CD4-positive, alpha-beta T cell treated with Interleukin-6 at 100 ng/mL for 8 hours (primary cell): ENCODE results near the gene NGFR.
A peak's percentile ranks its signal among the peaks of the same experiment; 100 is the strongest.

Experiments
- DNase-seq: peaks from one replicate; pipeline ENCODE4 v3.0.0-alpha.2; 2020; ENCODE audit warnings: mixed read lengths, low spot score

The NGFR gene

GRCh38 chr17:49494986-49495841 is at the start of gene NGFR:
NGFR (plus strand) TSS chr17:49495293; CDS start chr17:49495418, 125 bp downstream.
- DNase-seq = peak; percentile 43

GRCh38 chr17:49445591-49445990 is 49.5 kb upstream of the NGFR start:
- no peak for DNase-seq

GRCh38 chr17:49447628-49448302 is 47.3 kb upstream of the NGFR start:
- DNase-seq = no peak

GRCh38 chr17:49450181-49450580 is 44.9 kb upstream of the NGFR start:
- no peak for DNase-seq

- no peak for DNase-seq
Measured at GRCh38 chr17:49450735-49451134, 44.4 kb upstream of the NGFR start.

- no peak for DNase-seq
Measured at GRCh38 chr17:49452201-49452600, 42.9 kb upstream of the NGFR start.

- no peak for DNase-seq
Measured at GRCh38 chr17:49452661-49453060, 42.4 kb upstream of the NGFR start.

GRCh38 chr17:49454050-49454449 is 41.0 kb upstream of the NGFR start:
- no peak for DNase-seq

- no peak for DNase-seq
Measured at GRCh38 chr17:49455272-49455861, 39.7 kb upstream of the NGFR start.

GRCh38 chr17:49456183-49456965 is 38.7 kb upstream of the NGFR start:
- DNase-seq = no peak

- DNase-seq = no peak
Measured at GRCh38 chr17:49457564-49458535, 37.2 kb upstream of the NGFR start.

- no peak for DNase-seq
Measured at GRCh38 chr17:49459401-49459984, 35.6 kb upstream of the NGFR start.

- DNase-seq = no peak
Measured at GRCh38 chr17:49460401-49460800, 34.7 kb upstream of the NGFR start.

GRCh38 chr17:49461580-49461979 is 33.5 kb upstream of the NGFR start:
- DNase-seq = no peak

GRCh38 chr17:49464049-49464448 is 31.0 kb upstream of the NGFR start:
- no peak for DNase-seq

GRCh38 chr17:49465331-49465903 is 29.7 kb upstream of the NGFR start:
- no peak for DNase-seq

GRCh38 chr17:49466436-49466835 is 28.7 kb upstream of the NGFR start:
- DNase-seq = no peak

GRCh38 chr17:49467175-49467574 is 27.9 kb upstream of the NGFR start:
- no peak for DNase-seq

GRCh38 chr17:49468811-49469385 is 26.2 kb upstream of the NGFR start:
- no peak for DNase-seq
